HepG2 (cell line): Measurements from ENCODE around the gene KRTAP12-3. TPM values are rescaled to one million over a fixed set of nuclear protein-coding genes. Genes with fewer than 3 reads are reported as not detected.

ENCODE experiments used
- BATF2 ChIP-seq: sonication (generic); formaldehyde crosslinking; IDR thresholded peaks from 2 replicates; pipeline ENCODE4 v1.8.0; 2022; ENCODE audit warnings: mild to moderate bottlenecking, missing genetic modification reagents, moderate library complexity
- FOSL1 ChIP-seq: sonication (generic); formaldehyde crosslinking; IDR thresholded peaks from 2 replicates; pipeline ENCODE4 v1.9.0; 2021; ENCODE audit warnings: missing genetic modification reagents, borderline replicate concordance
- FOXC1 ChIP-seq: sonication (generic); formaldehyde crosslinking; IDR thresholded peaks from 2 replicates; pipeline ENCODE4 v1.8.0; 2022; ENCODE audit warnings: mild to moderate bottlenecking, missing genetic modification reagents, borderline replicate concordance
- HNRNPH1 ChIP-seq: fragments of 200-400 bp; formaldehyde crosslinking; optimal IDR thresholded peaks from 2 replicates; pipeline ENCODE3; 2017; ENCODE audit warnings: mild to moderate bottlenecking, low read depth, low read length
- TBP ChIP-seq: sonication (generic); formaldehyde crosslinking; IDR thresholded peaks from 2 replicates; pipeline ENCODE4 v1.5.0; 2020; ENCODE audit warnings: missing genetic modification reagents
- TBX3 ChIP-seq: fragments of 450-650 bp; IDR thresholded peaks from 2 replicates; pipeline ENCODE4 v1.6.1; 2017; ENCODE audit warnings: antibody characterized with exemption, mild to moderate bottlenecking, inconsistent platforms, borderline replicate concordance
- ZBTB10 ChIP-seq: sonication (generic); formaldehyde crosslinking; IDR thresholded peaks from 2 replicates; pipeline ENCODE4 v1.4.0; 2020; ENCODE audit warnings: missing genetic modification reagents, borderline replicate concordance
- ZKSCAN8 ChIP-seq: IDR thresholded peaks from 2 replicates; pipeline ENCODE4 v1.6.1; 2016; ENCODE audit warnings: borderline replicate concordance, missing genetic modification reagents, missing compliant biosample characterization
- ZNF180 ChIP-seq: sonication (generic); formaldehyde crosslinking; IDR thresholded peaks from 2 replicates; pipeline ENCODE4 v1.4.0; 2020; ENCODE audit warnings: low read depth, missing genetic modification reagents, borderline replicate concordance
- ZNF251 ChIP-seq: sonication (generic); formaldehyde crosslinking; IDR thresholded peaks from 2 replicates; pipeline ENCODE4 v1.9.0; 2021; ENCODE audit warnings: mild to moderate bottlenecking, missing genetic modification reagents
- ZNF350 ChIP-seq: sonication (generic); formaldehyde crosslinking; IDR thresholded peaks from 2 replicates; pipeline ENCODE4 v1.4.0; 2020; ENCODE audit warnings: mild to moderate bottlenecking, low read depth, missing genetic modification reagents, borderline replicate concordance
- ZNF549 ChIP-seq: sonication (generic); formaldehyde crosslinking; IDR thresholded peaks from 2 replicates; pipeline ENCODE4 v1.5.0; 2020; ENCODE audit warnings: missing genetic modification reagents
- ZNF639 ChIP-seq: conservative IDR thresholded peaks from 2 replicates; pipeline ENCODE4 v1.6.1; 2018; ENCODE audit warnings: missing genetic modification reagents
- ZSCAN21 ChIP-seq: sonication (generic); formaldehyde crosslinking; IDR thresholded peaks from 2 replicates; pipeline ENCODE4 v1.8.0; 2022; ENCODE audit warnings: mild to moderate bottlenecking, missing genetic modification reagents, moderate library complexity, borderline replicate concordance
- polyA plus RNA-seq, 8 experiments: library from polyadenylated mRNA; depleted of rRNA in 3 of 8; stranded (reverse) in 7 of 8; unstranded in 1 of 8; fragments of >200 nt; fragmentation: Illumina TruSeq in 4 of 8; extraction: Trizol in 4 of 8; gene quantifications; 2 replicates each; pipeline versions ENCODE4 v1.2.1 to v1.2.3, GENCODE V29; 2011 to 2016; ENCODE audit warnings: low read depth in 4 of 8, missing spikeins in 1 of 8, mixed read lengths in 1 of 8; ENCODE audit not compliant: insufficient read depth in 1 of 8
- total RNA-seq, 5 experiments: library from RNA; depleted of rRNA; stranded (reverse); fragments of >200 nt; fragmentation: Illumina TruSeq; extraction: Trizol; gene quantifications; 2 replicates each; pipeline ENCODE4 v1.2.3, GENCODE V29; 2016; ENCODE audit warnings: low read depth in 1 of 5
- TF ChIP-seq, protein P1 (sequence below): sonication (generic); formaldehyde crosslinking; IDR thresholded peaks from 2 replicates; pipeline ENCODE4 v1.5.0; 2020; ENCODE audit warnings: mild to moderate bottlenecking, missing genetic modification reagents
- TF ChIP-seq, protein P2 (sequence below): sonication (generic); formaldehyde crosslinking; IDR thresholded peaks from 2 replicates; pipeline ENCODE4 v1.4.0; 2020; ENCODE audit warnings: mild to moderate bottlenecking, missing genetic modification reagents
- TF ChIP-seq, protein P3 (sequence below), 2 experiments: fragments of 450-650 bp in 1 of 2; sonication (generic) in 1 of 2; formaldehyde crosslinking; IDR thresholded peaks; 2 replicates each; pipeline versions ENCODE4 v1.5.0 to v1.8.0; 2020 to 2022; ENCODE audit warnings: mild to moderate bottlenecking in 1 of 2, missing genetic modification reagents in 1 of 2

Gene KRTAP12-3
- total and polyA plus RNA-seq, 2 of the 13 experiments (the other 11 are each of a cell fraction or from before 2014, with no cell fraction given): not detected

DNA sequence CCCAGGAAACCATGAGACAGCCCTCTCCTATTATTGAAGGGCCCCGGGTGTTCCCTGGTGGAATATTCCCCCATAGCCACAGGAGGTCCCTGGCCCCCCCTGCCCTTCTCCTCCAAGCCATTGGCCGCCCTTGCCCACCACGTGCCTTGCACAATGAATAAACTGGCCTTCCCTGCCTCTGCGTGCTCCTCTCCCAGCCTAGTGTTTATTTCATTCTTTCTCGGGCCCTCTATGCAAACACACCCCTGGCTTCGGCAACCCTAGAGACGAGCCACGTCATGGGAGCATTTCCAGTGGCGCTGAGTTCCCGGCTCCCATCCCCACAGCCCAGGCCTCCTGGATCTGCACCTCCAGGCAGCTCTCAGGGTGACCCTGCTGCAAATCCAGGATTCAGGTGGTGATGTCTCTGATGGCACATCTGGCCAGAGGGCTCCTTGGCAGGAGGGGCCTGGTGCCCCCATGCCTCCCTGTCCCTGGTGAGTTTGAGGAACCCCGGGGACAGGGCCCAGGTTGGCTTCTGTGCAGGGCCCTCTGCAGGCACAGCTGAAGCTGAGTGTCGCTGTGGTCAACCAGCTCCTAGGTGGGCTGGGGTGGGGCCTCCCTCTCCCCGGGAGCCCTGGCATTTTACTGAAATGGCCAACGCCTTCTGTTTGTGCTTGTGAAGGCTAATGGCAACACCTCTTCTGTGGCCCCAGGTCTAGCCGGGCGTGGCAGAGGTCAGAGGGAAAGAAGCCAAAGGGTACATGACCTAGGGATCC is 45.4 kb downstream of the KRTAP12-3 start (continued):
- TF ChIP-seq ZNF639 (no peak), ZNF549 (CRISPR knock-in tag) (no peak), ZNF350 (CRISPR knock-in tag) (peak; percentile 62; the same call in 1 of the 2 replicates), BATF2 (CRISPR knock-in tag) (0 out of 2 replicates have a peak, but pooled peaks have one; percentile 26), ZSCAN21 (CRISPR knock-in tag) (0 out of 2 replicates have a peak, but pooled peaks have one; percentile 83), ZNF251 (no peak), HNRNPH1 (no peak), FOSL1 (CRISPR knock-in tag) (no peak), ZNF180 (CRISPR knock-in tag) (no peak), ZBTB10 (CRISPR knock-in tag) (no peak), ZKSCAN8 (CRISPR knock-in tag) (no peak), TBX3 (no peak), TBP (CRISPR knock-in tag) (no peak), FOXC1 (peak; percentile 88; the same call in 1 of the 2 replicates)
- TF ChIP-seq, protein P1, sequence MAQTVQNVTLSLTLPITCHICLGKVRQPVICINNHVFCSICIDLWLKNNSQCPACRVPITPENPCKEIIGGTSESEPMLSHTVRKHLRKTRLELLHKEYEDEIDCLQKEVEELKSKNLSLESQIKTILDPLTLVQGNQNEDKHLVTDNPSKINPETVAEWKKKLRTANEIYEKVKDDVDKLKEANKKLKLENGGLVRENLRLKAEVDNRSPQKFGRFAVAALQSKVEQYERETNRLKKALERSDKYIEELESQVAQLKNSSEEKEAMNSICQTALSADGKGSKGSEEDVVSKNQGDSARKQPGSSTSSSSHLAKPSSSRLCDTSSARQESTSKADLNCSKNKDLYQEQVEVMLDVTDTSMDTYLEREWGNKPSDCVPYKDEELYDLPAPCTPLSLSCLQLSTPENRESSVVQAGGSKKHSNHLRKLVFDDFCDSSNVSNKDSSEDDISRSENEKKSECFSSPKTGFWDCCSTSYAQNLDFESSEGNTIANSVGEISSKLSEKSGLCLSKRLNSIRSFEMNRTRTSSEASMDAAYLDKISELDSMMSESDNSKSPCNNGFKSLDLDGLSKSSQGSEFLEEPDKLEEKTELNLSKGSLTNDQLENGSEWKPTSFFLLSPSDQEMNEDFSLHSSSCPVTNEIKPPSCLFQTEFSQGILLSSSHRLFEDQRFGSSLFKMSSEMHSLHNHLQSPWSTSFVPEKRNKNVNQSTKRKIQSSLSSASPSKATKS (CRISPR knock-in tag): no peak
- TF ChIP-seq, protein P2, sequence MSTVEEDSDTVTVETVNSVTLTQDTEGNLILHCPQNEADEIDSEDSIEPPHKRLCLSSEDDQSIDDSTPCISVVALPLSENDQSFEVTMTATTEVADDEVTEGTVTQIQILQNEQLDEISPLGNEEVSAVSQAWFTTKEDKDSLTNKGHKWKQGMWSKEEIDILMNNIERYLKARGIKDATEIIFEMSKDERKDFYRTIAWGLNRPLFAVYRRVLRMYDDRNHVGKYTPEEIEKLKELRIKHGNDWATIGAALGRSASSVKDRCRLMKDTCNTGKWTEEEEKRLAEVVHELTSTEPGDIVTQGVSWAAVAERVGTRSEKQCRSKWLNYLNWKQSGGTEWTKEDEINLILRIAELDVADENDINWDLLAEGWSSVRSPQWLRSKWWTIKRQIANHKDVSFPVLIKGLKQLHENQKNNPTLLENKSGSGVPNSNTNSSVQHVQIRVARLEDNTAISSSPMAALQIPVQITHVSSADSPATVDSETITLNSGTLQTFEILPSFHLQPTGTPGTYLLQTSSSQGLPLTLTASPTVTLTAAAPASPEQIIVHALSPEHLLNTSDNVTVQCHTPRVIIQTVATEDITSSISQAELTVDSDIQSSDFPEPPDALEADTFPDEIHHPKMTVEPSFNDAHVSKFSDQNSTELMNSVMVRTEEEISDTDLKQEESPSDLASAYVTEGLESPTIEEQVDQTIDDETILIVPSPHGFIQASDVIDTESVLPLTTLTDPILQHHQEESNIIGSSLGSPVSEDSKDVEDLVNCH (CRISPR knock-in tag): no peak
- TF ChIP-seq, protein P3, sequence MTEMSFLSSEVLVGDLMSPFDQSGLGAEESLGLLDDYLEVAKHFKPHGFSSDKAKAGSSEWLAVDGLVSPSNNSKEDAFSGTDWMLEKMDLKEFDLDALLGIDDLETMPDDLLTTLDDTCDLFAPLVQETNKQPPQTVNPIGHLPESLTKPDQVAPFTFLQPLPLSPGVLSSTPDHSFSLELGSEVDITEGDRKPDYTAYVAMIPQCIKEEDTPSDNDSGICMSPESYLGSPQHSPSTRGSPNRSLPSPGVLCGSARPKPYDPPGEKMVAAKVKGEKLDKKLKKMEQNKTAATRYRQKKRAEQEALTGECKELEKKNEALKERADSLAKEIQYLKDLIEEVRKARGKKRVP (CRISPR knock-in tag; IDR thresholded peaks at IDR 0.05): peak in 1 of 2 experiments; percentile 74; a peak in 2 of 4 replicates
